Tongue (tissue), 2 donors: ENCODE measurements around the gene LRP1-AS. TPM values are rescaled to one million over a fixed set of nuclear protein-coding genes. Genes with fewer than 3 reads are reported as not detected.

Experiments used
- DNase-seq: peaks from one replicate; pipeline ENCODE4 v3.0.0-alpha.2; 2015
- total RNA-seq: library from RNA; depleted of rRNA; stranded (reverse); fragments of >200 nt; gene quantifications from one replicate; pipeline ENCODE4 v1.2.3, GENCODE V29; 2014

LRP1-AS gene
- total RNA-seq, 1 donor from 2014 or later = not detected

GRCh38 chr12:57180321-57180989, 33.0 kb upstream of the LRP1-AS start:
- DNase-seq = no peak

DNA sequence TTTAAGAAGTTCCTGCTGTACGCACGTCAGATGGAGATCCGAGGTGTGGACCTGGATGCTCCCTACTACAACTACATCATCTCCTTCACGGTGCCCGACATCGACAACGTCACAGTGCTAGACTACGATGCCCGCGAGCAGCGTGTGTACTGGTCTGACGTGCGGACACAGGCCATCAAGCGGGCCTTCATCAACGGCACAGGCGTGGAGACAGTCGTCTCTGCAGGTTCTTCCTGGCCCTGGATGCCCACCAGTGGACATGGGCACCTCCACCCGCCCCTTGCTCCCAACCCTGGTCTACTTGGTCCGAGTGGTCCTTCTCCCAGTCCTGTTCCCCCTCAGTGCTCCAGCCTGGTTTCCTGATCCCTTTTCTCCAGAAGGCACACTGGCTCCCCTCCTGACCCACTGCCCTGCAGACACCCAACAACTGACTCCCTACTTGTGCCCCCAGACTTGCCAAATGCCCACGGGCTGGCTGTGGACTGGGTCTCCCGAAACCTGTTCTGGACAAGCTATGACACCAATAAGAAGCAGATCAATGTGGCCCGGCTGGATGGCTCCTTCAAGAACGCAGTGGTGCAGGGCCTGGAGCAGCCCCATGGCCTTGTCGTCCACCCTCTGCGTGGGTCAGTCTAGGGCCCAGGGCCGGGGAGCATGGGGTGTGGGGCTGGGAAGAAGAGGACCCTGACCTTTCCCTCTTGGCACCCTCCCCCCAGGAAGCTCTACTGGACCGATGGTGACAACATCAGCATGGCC, 32.1 kb upstream of the LRP1-AS start:
- DNase-seq = no peak

GRCh38 chr12:57178213-57178612, 30.8 kb upstream of the LRP1-AS start:
- no peak for DNase-seq

DNA sequence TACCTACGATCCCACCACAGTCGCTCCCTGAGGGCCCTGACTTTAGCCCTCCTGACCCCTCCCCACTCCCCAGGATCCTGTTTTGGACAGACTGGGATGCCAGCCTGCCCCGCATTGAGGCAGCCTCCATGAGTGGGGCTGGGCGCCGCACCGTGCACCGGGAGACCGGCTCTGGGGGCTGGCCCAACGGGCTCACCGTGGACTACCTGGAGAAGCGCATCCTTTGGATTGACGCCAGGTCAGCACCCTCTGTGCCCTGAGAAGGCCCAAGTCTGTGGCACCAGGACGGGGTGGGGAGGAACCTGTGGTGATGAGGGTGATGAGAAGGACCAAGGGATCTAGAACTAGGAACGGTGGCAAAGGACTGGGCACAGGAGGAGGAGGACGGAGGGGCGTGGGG, 29.9 kb upstream of the LRP1-AS start:
- no peak for DNase-seq

GRCh38 chr12:57176846-57177245, 29.4 kb upstream of the LRP1-AS start:
- DNase-seq = no peak

DNA sequence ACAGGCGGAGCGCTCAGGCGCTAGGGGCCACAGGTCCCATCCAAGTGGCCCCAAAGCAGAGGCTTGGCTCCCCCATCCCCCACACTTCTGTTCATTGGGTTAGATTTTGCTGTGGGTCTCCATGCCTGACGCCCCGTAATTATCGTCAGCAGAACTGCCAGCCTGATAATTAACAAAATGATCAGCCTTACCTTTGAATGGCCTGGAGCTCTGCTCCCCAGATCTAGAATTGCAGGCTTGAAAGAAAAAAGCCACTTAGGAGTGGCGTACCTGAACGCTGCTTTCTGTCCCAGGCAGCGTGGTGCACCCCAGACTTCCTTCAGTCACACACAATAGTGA, 28.7 kb upstream of the LRP1-AS start:
- no peak for DNase-seq

GRCh38 chr12:57175428-57176138, 28.2 kb upstream of the LRP1-AS start:
- peak; percentile 80 for DNase-seq

GRCh38 chr12:57173683-57174082, 26.3 kb upstream of the LRP1-AS start:
- DNase-seq = no peak

DNA sequence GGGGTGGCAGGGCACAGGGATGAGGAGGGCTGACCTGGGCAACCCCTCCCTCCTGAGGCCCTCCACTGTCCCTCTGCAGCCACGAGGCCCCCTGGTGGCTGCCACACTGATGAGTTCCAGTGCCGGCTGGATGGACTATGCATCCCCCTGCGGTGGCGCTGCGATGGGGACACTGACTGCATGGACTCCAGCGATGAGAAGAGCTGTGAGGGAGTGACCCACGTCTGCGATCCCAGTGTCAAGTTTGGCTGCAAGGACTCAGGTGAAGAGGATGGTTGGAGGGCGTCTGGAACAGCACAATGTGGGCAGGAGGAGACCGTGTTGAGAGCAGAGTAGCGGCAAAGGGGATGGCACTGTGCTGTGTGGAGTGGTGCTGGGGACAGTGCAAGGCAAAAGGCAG, 25.7 kb upstream of the LRP1-AS start:
- DNase-seq = no peak

- peak; percentile 35 for DNase-seq
These were observed 24.2 kb upstream of the LRP1-AS start for GRCh38 chr12:57171668-57172067.

GRCh38 chr12:57170927-57171326, 23.5 kb upstream of the LRP1-AS start:
- no peak for DNase-seq

GRCh38 chr12:57170408-57170807, 23.0 kb upstream of the LRP1-AS start:
- no peak for DNase-seq

- no peak for DNase-seq
These were observed 22.6 kb upstream of the LRP1-AS start for GRCh38 chr12:57169969-57170368.

- no peak for DNase-seq
These were observed 21.8 kb upstream of the LRP1-AS start for GRCh38 chr12:57169046-57169795.

DNA sequence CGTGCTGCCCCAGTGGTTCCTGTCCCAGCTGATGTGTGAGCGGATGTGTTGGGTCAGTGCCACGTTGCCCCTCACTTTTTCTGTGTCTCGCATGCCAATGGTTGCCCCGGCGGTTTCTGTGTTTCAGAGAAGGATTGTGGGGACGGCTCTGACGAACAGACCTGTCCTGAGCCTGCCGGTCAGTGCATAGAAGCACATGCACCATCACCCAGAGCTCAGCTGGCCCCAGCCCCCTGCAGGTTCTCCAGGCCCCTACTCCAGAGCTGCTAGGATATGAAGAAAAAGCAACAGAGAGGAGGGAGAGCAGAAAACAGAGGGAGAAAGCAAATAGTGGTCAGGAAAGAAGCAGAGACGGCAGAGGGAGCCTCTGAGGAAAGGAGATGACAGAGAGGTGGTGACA, 20.6 kb upstream of the LRP1-AS start:
- DNase-seq = no peak

GRCh38 chr12:57166971-57167371, 19.6 kb upstream of the LRP1-AS start:
- no peak for DNase-seq

DNA sequence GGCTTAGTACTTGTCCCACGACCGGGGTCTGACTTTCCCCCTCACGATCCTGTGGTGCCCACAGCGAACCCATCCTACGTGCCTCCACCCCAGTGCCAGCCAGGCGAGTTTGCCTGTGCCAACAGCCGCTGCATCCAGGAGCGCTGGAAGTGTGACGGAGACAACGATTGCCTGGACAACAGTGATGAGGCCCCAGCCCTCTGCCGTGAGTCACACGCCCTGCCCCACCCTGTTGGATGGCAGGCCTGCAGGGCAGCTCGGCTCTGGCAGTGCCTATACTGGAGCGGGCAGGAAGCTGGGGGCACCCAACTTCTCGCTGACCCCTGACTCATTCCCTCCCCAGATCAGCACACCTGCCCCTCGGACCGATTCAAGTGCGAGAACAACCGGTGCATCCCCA, 18.3 kb upstream of the LRP1-AS start:
- DNase-seq = no peak

- no peak for DNase-seq
These were observed 17.7 kb upstream of the LRP1-AS start for GRCh38 chr12:57164966-57165625.

GRCh38 chr12:57164454-57164853, 17.0 kb upstream of the LRP1-AS start:
- no peak for DNase-seq

GRCh38 chr12:57162553-57163125, 15.2 kb upstream of the LRP1-AS start:
- no peak for DNase-seq

GRCh38 chr12:57161491-57161890, 14.1 kb upstream of the LRP1-AS start:
- no peak for DNase-seq

- DNase-seq = no peak
These were observed 13.3 kb upstream of the LRP1-AS start for GRCh38 chr12:57160741-57161140.
